Measurements from ENCODE around the gene KRTAP19-1. TPM values are rescaled to one million over a fixed set of nuclear protein-coding genes. Genes with fewer than 3 reads are reported as not detected.
"Not testable (repeated sequence)": the region's sequence is repeated elsewhere in the genome, so short reads cannot be mapped to it uniquely, and the experiment has no call there.

Gene KRTAP19-1
- total RNA-seq = not detected

- Mint-ChIP-seq H3K27me3 (peaks cover 6% of the 10 kb centered on the region), H3K27ac (no peak within 1 kb of the TSS), H3K4me1 (no peaks in the 10 kb centered on the region), H3K36me3 (no peaks in the 10 kb centered on the region), H3K4me3 (no peak within 1 kb of the TSS), H3K9me3 (peaks cover 1% of the 10 kb centered on the region)
- no peak for DNase-seq
Measured at GRCh38 chr21:30480145-30480544, at the start of gene KRTAP19-1. TSS of gene KRTAP19-1 (minus strand) at chr21:30480367. CDS start at chr21:30480317, 50 bp downstream.

GRCh38 chr21:30518876-30519275 is 38.7 kb upstream of the KRTAP19-1 start:
- Mint-ChIP-seq H3K27me3 (peaks cover 12% of the 10 kb centered on the region), H3K4me3 (no peak overlapping the region), H3K9me3 (peaks cover 1% of the 10 kb centered on the region), H3K27ac (no peak overlapping the region), H3K36me3 (no peaks in the 10 kb centered on the region), H3K4me1 (no peaks in the 10 kb centered on the region)
- DNase-seq = no peak

- Mint-ChIP-seq H3K4me3 (no peak overlapping the region), H3K27ac (no peak overlapping the region), H3K36me3 (no peaks in the 10 kb centered on the region), H3K4me1 (no peaks in the 10 kb centered on the region), H3K9me3 (peaks cover 1% of the 10 kb centered on the region), H3K27me3 (peaks cover 12% of the 10 kb centered on the region)
- no peak for DNase-seq
Measured at GRCh38 chr21:30515681-30516080, 35.5 kb upstream of the KRTAP19-1 start.

- H3K4me1 Mint-ChIP-seq, H3K36me3 Mint-ChIP-seq, H3K4me3 Mint-ChIP-seq, H3K27ac Mint-ChIP-seq, DNase-seq, H3K9me3 Mint-ChIP-seq: not testable (repeated sequence)
- peaks cover 16% of the 10 kb centered on the region for H3K27me3 Mint-ChIP-seq
Measured at GRCh38 chr21:30505621-30506205, 25.5 kb upstream of the KRTAP19-1 start.

GRCh38 chr21:30502041-30502440 is 21.9 kb upstream of the KRTAP19-1 start, which contains the start of gene KRTAP19-5:
TSS of gene KRTAP19-5 (minus strand) at chr21:30502141. CDS start at chr21:30502090, 51 bp downstream.
- H3K4me1 Mint-ChIP-seq = no peaks in the 10 kb centered on the region
- no peak within 1 kb of the TSS for H3K4me3 Mint-ChIP-seq
- DNase-seq = no peak
- H3K9me3 Mint-ChIP-seq = no peaks in the 10 kb centered on the region
- H3K36me3 Mint-ChIP-seq = no peaks in the 10 kb centered on the region
- H3K27ac Mint-ChIP-seq = no peak within 1 kb of the TSS
- H3K27me3 Mint-ChIP-seq = peaks cover 9% of the 10 kb centered on the region

- H3K27ac Mint-ChIP-seq = no peak within 1 kb of the TSS
- H3K27me3 Mint-ChIP-seq = no peaks in the 10 kb centered on the region
- no peak for DNase-seq
- no peak within 1 kb of the TSS for H3K4me3 Mint-ChIP-seq
- H3K9me3 Mint-ChIP-seq = no peaks in the 10 kb centered on the region
- H3K36me3 Mint-ChIP-seq = no peaks in the 10 kb centered on the region
- no peaks in the 10 kb centered on the region for H3K4me1 Mint-ChIP-seq
Measured at GRCh38 chr21:30497065-30497464, 16.9 kb upstream of the KRTAP19-1 start, which contains the start of gene KRTAP19-4. TSS of gene KRTAP19-4 (minus strand) at chr21:30497165. CDS start at chr21:30497110, 55 bp downstream.

- H3K27ac Mint-ChIP-seq = no peak within 1 kb of the TSS
- no peaks in the 10 kb centered on the region for H3K27me3 Mint-ChIP-seq
- no peak for DNase-seq
- H3K36me3 Mint-ChIP-seq = no peaks in the 10 kb centered on the region
- H3K4me3 Mint-ChIP-seq = no peak within 1 kb of the TSS
- H3K4me1 Mint-ChIP-seq = no peaks in the 10 kb centered on the region
- peaks cover 2% of the 10 kb centered on the region for H3K9me3 Mint-ChIP-seq
Measured at GRCh38 chr21:30491963-30492428, 11.8 kb upstream of the KRTAP19-1 start, which contains the start of gene KRTAP19-3. TSS of gene KRTAP19-3 (minus strand) at chr21:30492013. CDS start at chr21:30491957, 56 bp downstream.

GRCh38 chr21:30487336-30487735 is 7.2 kb upstream of the KRTAP19-1 start, which contains the start of gene KRTAP19-2:
TSS of gene KRTAP19-2 (minus strand) at chr21:30487436. CDS start at chr21:30487348, 88 bp downstream.
- Mint-ChIP-seq H3K27ac (no peak within 1 kb of the TSS), H3K4me3 (no peak within 1 kb of the TSS), H3K4me1 (no peaks in the 10 kb centered on the region), H3K9me3 (peaks cover 10% of the 10 kb centered on the region), H3K36me3 (no peaks in the 10 kb centered on the region), H3K27me3 (no peaks in the 10 kb centered on the region)
- no peak for DNase-seq

GRCh38 chr21:30486180-30486579 is 6.0 kb upstream of the KRTAP19-1 start:
- Mint-ChIP-seq H3K36me3 (no peaks in the 10 kb centered on the region), H3K4me3 (no peak overlapping the region), H3K27me3 (peaks cover 2% of the 10 kb centered on the region), H3K9me3 (peaks cover 10% of the 10 kb centered on the region), H3K27ac (no peak overlapping the region), H3K4me1 (no peaks in the 10 kb centered on the region)
- DNase-seq = no peak

- no peak overlapping the region for H3K4me3 Mint-ChIP-seq
- no peak for DNase-seq
- H3K36me3 Mint-ChIP-seq = no peaks in the 10 kb centered on the region
- no peaks in the 10 kb centered on the region for H3K4me1 Mint-ChIP-seq
- peaks cover 10% of the 10 kb centered on the region for H3K9me3 Mint-ChIP-seq
- H3K27me3 Mint-ChIP-seq = peaks cover 6% of the 10 kb centered on the region
- H3K27ac Mint-ChIP-seq = no peak overlapping the region
Measured at GRCh38 chr21:30482130-30482529, 2.0 kb upstream of the KRTAP19-1 start.

GRCh38 chr21:30479259-30479658 is 908 bp downstream of the KRTAP19-1 start:
- Mint-ChIP-seq H3K27me3 (peaks cover 6% of the 10 kb centered on the region), H3K27ac (no peak overlapping the region), H3K4me1 (no peaks in the 10 kb centered on the region), H3K4me3 (no peak overlapping the region), H3K9me3 (no peaks in the 10 kb centered on the region), H3K36me3 (no peaks in the 10 kb centered on the region)
- no peak for DNase-seq

GRCh38 chr21:30478004-30478403 is 2.2 kb downstream of the KRTAP19-1 start:
- H3K9me3 Mint-ChIP-seq = no peaks in the 10 kb centered on the region
- H3K4me1 Mint-ChIP-seq = no peaks in the 10 kb centered on the region
- H3K27ac Mint-ChIP-seq = no peak overlapping the region
- H3K27me3 Mint-ChIP-seq = peaks cover 11% of the 10 kb centered on the region
- H3K36me3 Mint-ChIP-seq = no peaks in the 10 kb centered on the region
- H3K4me3 Mint-ChIP-seq = no peak overlapping the region
- no peak for DNase-seq

- no peaks in the 10 kb centered on the region for H3K9me3 Mint-ChIP-seq
- H3K27me3 Mint-ChIP-seq = peaks cover 15% of the 10 kb centered on the region
- H3K36me3 Mint-ChIP-seq = no peaks in the 10 kb centered on the region
- DNase-seq = no peak
- no peak overlapping the region for H3K27ac Mint-ChIP-seq
- no peaks in the 10 kb centered on the region for H3K4me1 Mint-ChIP-seq
- H3K4me3 Mint-ChIP-seq = no peak overlapping the region
Measured at GRCh38 chr21:30468900-30469714, 11.1 kb downstream of the KRTAP19-1 start.

- Mint-ChIP-seq H3K36me3 (no peaks in the 10 kb centered on the region), H3K4me3 (no peak overlapping the region), H3K4me1 (no peaks in the 10 kb centered on the region), H3K27ac (no peak overlapping the region), H3K27me3 (peaks cover 18% of the 10 kb centered on the region), H3K9me3 (no peaks in the 10 kb centered on the region)
- DNase-seq = no peak
Measured at GRCh38 chr21:30463713-30464112, 16.5 kb downstream of the KRTAP19-1 start.

GRCh38 chr21:30448514-30448913 is 31.7 kb downstream of the KRTAP19-1 start:
- Mint-ChIP-seq H3K4me3 (no peak overlapping the region), H3K9me3 (no peaks in the 10 kb centered on the region), H3K36me3 (no peaks in the 10 kb centered on the region), H3K27me3 (no peaks in the 10 kb centered on the region), H3K4me1 (no peaks in the 10 kb centered on the region), H3K27ac (no peak overlapping the region)
- no peak for DNase-seq

Measured in activated naive CD8-positive, alpha-beta T cell treated with anti-CD3 and anti-CD28 coated beads for 36 hours (primary cell).